Measurements from ENCODE around the gene ZNF407.

ZNF407 gene

GRCh38 chr18:74715865-74716712 lies 118.4 kb downstream of the ZNF407 start:
- no peak overlapping the region for H3K4me2 ChIP-seq
- no peak overlapping the region for H3K4me3 ChIP-seq
- H3K9me3 ChIP-seq (replicated peaks in 1 of 11), result peaks cover 7 to 18% (median 10%) of the 10 kb centered on the region in 11 experiments; a peak in 19 of 22 replicates
- no peak overlapping the region for H3K9ac ChIP-seq
- no peak overlapping the region for H3K27ac ChIP-seq
- H3K4me1 ChIP-seq, result peaks cover 0 to 3% (median under 1%) of the 10 kb centered on the region in 10 experiments; a peak in 7 of 20 replicates
- peaks cover 0 to 48% (median 9%) of the 10 kb centered on the region in 11 experiments; a peak in 12 of 22 replicates for H3K36me3 ChIP-seq
- H3K27me3 ChIP-seq, result no peaks in the 10 kb centered on the region
- H4K20me1 ChIP-seq, result peaks cover 0 to 17% (median 0%) of the 10 kb centered on the region in 11 experiments; a peak in 5 of 22 replicates
- TF ChIP-seq Cebpa-rat (IDR thresholded peaks at IDR 0.05), result no peak

- no peaks in the 10 kb centered on the region for H3K27me3 ChIP-seq
- peaks cover 7 to 18% (median 10%) of the 10 kb centered on the region in 11 experiments; a peak in 19 of 22 replicates for H3K9me3 ChIP-seq (replicated peaks in 1 of 11)
- peaks cover 0 to 34% (median 7%) of the 10 kb centered on the region in 11 experiments; a peak in 8 of 22 replicates for H3K36me3 ChIP-seq
- no peak for TF ChIP-seq Cebpa-rat (IDR thresholded peaks at IDR 0.05)
- H3K4me2 ChIP-seq, result no peak overlapping the region
- H3K4me1 ChIP-seq, result peaks cover 4 to 19% (median 12%) of the 10 kb centered on the region in 10 experiments; a peak in 18 of 20 replicates
- H3K27ac ChIP-seq, result no peak overlapping the region
- H4K20me1 ChIP-seq, result peaks cover 0 to 11% (median 0%) of the 10 kb centered on the region in 11 experiments; a peak in 6 of 22 replicates
- no peak overlapping the region for H3K9ac ChIP-seq
- H3K4me3 ChIP-seq, result no peak overlapping the region
Observed at GRCh38 chr18:74718312-74718711, 120.6 kb downstream of the ZNF407 start.

DNA sequence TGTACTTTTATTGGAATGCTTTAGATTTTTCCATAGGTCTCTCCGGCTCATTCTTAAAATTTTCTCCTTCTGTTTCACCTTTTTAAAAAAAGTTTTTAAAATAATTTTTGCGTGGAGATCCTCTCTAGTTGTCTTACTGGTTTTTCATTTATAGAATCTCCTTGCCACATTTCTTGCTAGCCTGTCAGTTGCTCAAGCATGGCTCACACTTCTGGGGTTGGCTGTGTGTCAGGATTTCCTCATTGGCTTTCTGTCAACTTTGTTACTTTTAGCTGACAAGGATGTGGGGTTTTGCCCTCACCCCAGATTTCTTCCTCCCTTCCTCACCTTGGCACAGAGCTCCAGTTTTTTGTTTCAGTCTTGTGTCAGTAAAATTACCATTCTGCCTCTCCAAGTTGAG lies 124.6 kb downstream of the ZNF407 start:
- Histone ChIP-seq H3K4me3 (no peak overlapping the region), H3K9me3 (replicated peaks in 1 of 11) (peaks cover 7 to 18% (median 10%) of the 10 kb centered on the region in 11 experiments; a peak in 19 of 22 replicates), H3K9ac (no peak overlapping the region), H3K27me3 (no peaks in the 10 kb centered on the region), H3K36me3 (peaks cover 0 to 22% (median 6%) of the 10 kb centered on the region in 11 experiments; a peak in 8 of 22 replicates), H3K4me2 (peak overlapping the region; percentile 2 to 58 (median 32); a peak in 15 of 22 replicates), H3K27ac (peak overlapping the region in 1 of 11 experiments; percentile 24; a peak in 1 of 22 replicates), H4K20me1 (peaks cover 0 to 7% (median 0%) of the 10 kb centered on the region in 11 experiments; a peak in 2 of 22 replicates), H3K4me1 (peaks cover 4 to 19% (median 12%) of the 10 kb centered on the region in 10 experiments; a peak in 18 of 20 replicates)
- no peak for TF ChIP-seq Cebpa-rat (IDR thresholded peaks at IDR 0.05)

GRCh38 chr18:74724186-74724585 lies 126.5 kb downstream of the ZNF407 start:
- H3K36me3 ChIP-seq, result peaks cover 5 to 33% (median 22%) of the 10 kb centered on the region in 11 experiments; a peak in 16 of 22 replicates
- peaks cover 6 to 15% (median 9%) of the 10 kb centered on the region in 11 experiments; a peak in 19 of 22 replicates for H3K9me3 ChIP-seq (replicated peaks in 1 of 11)
- no peak overlapping the region for H3K4me3 ChIP-seq
- H3K4me2 ChIP-seq, result no peak overlapping the region
- peaks cover 0 to 7% (median 0%) of the 10 kb centered on the region in 11 experiments; a peak in 2 of 22 replicates for H4K20me1 ChIP-seq
- no peak overlapping the region for H3K27ac ChIP-seq
- peaks cover 4 to 19% (median 12%) of the 10 kb centered on the region in 10 experiments; a peak in 18 of 20 replicates for H3K4me1 ChIP-seq
- no peaks in the 10 kb centered on the region for H3K27me3 ChIP-seq
- TF ChIP-seq Cebpa-rat (IDR thresholded peaks at IDR 0.05), result no peak
- no peak overlapping the region for H3K9ac ChIP-seq

GRCh38 chr18:74725690-74726089 lies 128.0 kb downstream of the ZNF407 start:
- Histone ChIP-seq H3K9me3 (replicated peaks in 1 of 11) (peaks cover 0 to under 1% (median 0%) of the 10 kb centered on the region in 11 experiments; a peak in 1 of 22 replicates), H3K36me3 (peaks cover 0 to 41% (median 25%) of the 10 kb centered on the region in 11 experiments; a peak in 16 of 22 replicates), H3K4me3 (no peak overlapping the region), H3K27me3 (no peaks in the 10 kb centered on the region), H4K20me1 (peaks cover 0 to 7% (median 0%) of the 10 kb centered on the region in 11 experiments; a peak in 2 of 22 replicates), H3K4me2 (no peak overlapping the region), H3K4me1 (peaks cover 4 to 19% (median 12%) of the 10 kb centered on the region in 10 experiments; a peak in 18 of 20 replicates), H3K27ac (no peak overlapping the region), H3K9ac (no peak overlapping the region)
- no peak for TF ChIP-seq Cebpa-rat (IDR thresholded peaks at IDR 0.05)

DNA sequence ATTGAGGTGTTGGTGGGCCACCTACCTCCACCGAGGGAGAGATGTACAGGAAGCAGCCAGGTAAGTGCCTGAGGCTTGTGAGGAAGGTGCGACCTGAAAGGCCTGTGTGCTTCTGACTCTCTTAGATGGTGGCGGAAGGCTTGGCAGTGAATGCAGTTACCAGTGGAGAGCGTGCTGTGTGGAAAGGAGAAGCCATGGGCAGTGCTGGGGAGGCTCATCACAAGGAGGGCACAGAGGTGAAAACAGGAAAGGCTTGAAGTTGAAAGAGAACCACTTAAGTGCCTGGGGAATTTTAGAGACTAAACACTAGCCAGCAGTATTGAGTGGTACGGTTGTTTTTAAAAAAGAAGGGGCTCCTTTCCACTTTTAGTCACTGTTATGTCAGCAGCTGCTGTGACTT lies 130.9 kb downstream of the ZNF407 start:
- peaks cover 0 to 53% (median 25%) of the 10 kb centered on the region in 11 experiments; a peak in 16 of 22 replicates for H3K36me3 ChIP-seq
- H3K4me2 ChIP-seq, result no peak overlapping the region
- no peaks in the 10 kb centered on the region for H3K4me1 ChIP-seq
- H4K20me1 ChIP-seq, result no peaks in the 10 kb centered on the region; a peak in 3 of 22 replicates
- H3K9me3 ChIP-seq (replicated peaks in 1 of 11), result no peaks in the 10 kb centered on the region
- no peak overlapping the region for H3K9ac ChIP-seq
- no peak overlapping the region for H3K4me3 ChIP-seq
- no peak for TF ChIP-seq Cebpa-rat (IDR thresholded peaks at IDR 0.05)
- H3K27me3 ChIP-seq, result no peaks in the 10 kb centered on the region
- no peak overlapping the region for H3K27ac ChIP-seq

DNA sequence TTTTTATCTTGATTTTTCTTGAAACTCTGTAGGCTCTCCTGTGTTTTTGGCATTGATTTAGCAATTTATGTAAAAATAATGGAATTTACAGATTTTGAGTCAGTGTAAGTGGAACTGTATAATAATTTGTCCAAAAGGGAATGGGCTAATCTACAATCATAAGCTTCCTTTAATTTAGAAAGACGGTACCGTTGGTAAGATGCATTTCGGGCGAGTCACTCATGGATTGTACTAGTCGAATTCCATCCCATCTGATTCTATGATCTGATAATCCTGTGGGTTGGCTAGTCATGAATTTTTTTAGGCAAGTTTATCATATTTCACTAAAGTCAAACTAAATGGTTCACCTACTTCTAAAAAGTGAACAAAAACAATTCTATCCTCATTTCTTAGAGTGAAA lies 133.4 kb downstream of the ZNF407 start:
- no peak overlapping the region for H3K4me2 ChIP-seq
- no peaks in the 10 kb centered on the region for H3K9me3 ChIP-seq (replicated peaks in 1 of 11)
- no peaks in the 10 kb centered on the region; a peak in 4 of 22 replicates for H4K20me1 ChIP-seq
- H3K27ac ChIP-seq, result no peak overlapping the region
- H3K9ac ChIP-seq, result no peak overlapping the region
- no peaks in the 10 kb centered on the region for H3K27me3 ChIP-seq
- H3K4me1 ChIP-seq, result no peaks in the 10 kb centered on the region
- peaks cover 3 to 54% (median 19%) of the 10 kb centered on the region in 11 experiments; a peak in 15 of 22 replicates for H3K36me3 ChIP-seq
- no peak for TF ChIP-seq Cebpa-rat (IDR thresholded peaks at IDR 0.05)
- no peak overlapping the region for H3K4me3 ChIP-seq

DNA sequence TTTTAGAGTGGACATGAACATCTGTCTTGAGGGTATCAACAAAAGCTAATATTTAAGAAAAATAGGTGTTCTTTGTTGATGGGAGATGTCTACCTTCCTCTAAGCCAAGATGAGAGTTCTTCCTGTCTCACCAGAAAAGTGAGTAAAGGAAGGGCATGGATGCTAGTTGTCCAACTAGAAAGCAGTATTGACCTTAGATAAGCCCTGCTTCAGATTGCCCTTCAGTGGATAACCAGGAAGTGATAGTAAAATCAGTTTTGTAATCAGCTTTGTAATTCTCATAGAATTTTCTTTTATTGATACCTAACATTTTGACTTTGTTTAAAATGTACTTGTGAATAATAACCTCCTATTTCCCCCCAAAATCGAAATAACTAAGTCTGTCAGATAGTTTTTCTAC lies 134.7 kb downstream of the ZNF407 start:
- no peak for TF ChIP-seq Cebpa-rat (IDR thresholded peaks at IDR 0.05)

DNA sequence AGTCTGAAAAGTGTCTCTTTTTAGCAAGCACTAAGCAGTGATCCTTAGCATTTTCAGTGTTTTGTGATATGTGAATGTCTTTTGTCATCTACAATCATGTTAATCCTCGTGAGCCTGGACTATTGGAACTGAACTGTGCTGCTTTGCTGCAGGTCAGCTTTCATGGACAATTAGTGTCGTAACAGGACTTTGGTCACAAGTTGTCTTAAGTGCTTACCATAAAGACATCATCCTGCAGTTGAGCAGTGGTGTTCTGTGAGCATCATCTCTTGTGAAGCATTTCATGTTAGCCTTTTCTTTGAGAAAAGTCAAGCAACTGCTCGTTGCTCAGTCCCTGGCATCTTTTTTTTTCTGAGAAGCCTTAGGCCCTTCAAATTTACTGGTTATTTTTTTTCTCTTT lies 135.9 kb downstream of the ZNF407 start:
- peaks cover 2 to 39% (median 9%) of the 10 kb centered on the region in 11 experiments; a peak in 15 of 22 replicates for H3K36me3 ChIP-seq
- no peaks in the 10 kb centered on the region for H3K27me3 ChIP-seq
- H3K4me1 ChIP-seq, result peaks cover 0 to 6% (median 0%) of the 10 kb centered on the region in 10 experiments; a peak in 2 of 20 replicates
- TF ChIP-seq Cebpa-rat (IDR thresholded peaks at IDR 0.05), result no peak
- H3K9ac ChIP-seq, result no peak overlapping the region
- H3K4me2 ChIP-seq, result no peak overlapping the region
- no peak overlapping the region for H3K4me3 ChIP-seq
- no peaks in the 10 kb centered on the region for H3K9me3 ChIP-seq (replicated peaks in 1 of 11)
- no peak overlapping the region for H3K27ac ChIP-seq
- H4K20me1 ChIP-seq, result peaks cover 0 to 3% (median 0%) of the 10 kb centered on the region in 11 experiments; a peak in 4 of 22 replicates

More for the DNA sequence above, 134.7 kb downstream of the ZNF407 start:
- no peak overlapping the region for H3K27ac ChIP-seq
- H3K4me1 ChIP-seq, result no peaks in the 10 kb centered on the region
- no peak overlapping the region for H3K4me2 ChIP-seq
- no peak overlapping the region for H3K9ac ChIP-seq
- H3K36me3 ChIP-seq, result peaks cover 3 to 51% (median 19%) of the 10 kb centered on the region in 11 experiments; a peak in 15 of 22 replicates
- no peaks in the 10 kb centered on the region for H3K27me3 ChIP-seq
- peaks cover 0 to 3% (median 0%) of the 10 kb centered on the region in 11 experiments; a peak in 4 of 22 replicates for H4K20me1 ChIP-seq
- no peak overlapping the region for H3K4me3 ChIP-seq
- no peaks in the 10 kb centered on the region for H3K9me3 ChIP-seq (replicated peaks in 1 of 11)

Measured in BLaER1 treated with 17β-estradiol and CSF1 and Interleukin-3, amounts not matched to agents 10 nM and 100 nM (cell line).